ENCODE data around the gene CD1E. TPM values are rescaled to one million over a fixed set of nuclear protein-coding genes. Genes with fewer than 3 reads are reported as not detected.

The CD1E gene
- total RNA-seq, 1 experiment from 2014 or later: not detected

GRCh38 chr1:158323866-158324265 lies 29.8 kb upstream of the CD1E start:
- Histone ChIP-seq H3K9me2 (replicated peaks; ENCODE audit: low read length) (no peaks in the 10 kb centered on the region), H3K4me3 (ENCODE audit: low read length) (no peak overlapping the region), H3F3A (ENCODE audit: low read length, unreplicated experiment) (no peaks in the 10 kb centered on the region), H4K20me1 (ENCODE audit: low read length) (no peaks in the 10 kb centered on the region), H3K9ac (ENCODE audit: low read length) (no peak overlapping the region), H3K36me3 (ENCODE audit: low read depth, low read length) (no peaks in the 10 kb centered on the region), H3K9me3 (ENCODE audit: low read length) (no peaks in the 10 kb centered on the region), H3K4me1 (ENCODE audit: insufficient read depth, low read length) (no peaks in the 10 kb centered on the region), H3K79me2 (ENCODE audit: low read length) (no peaks in the 10 kb centered on the region), H3K4me2 (ENCODE audit: low read length) (no peak overlapping the region), H3K27ac (ENCODE audit: low read length) (no peak overlapping the region), H2AFZ (ENCODE audit: low read length) (no peak overlapping the region), H3K27me3 (ENCODE audit: low read length) (no peaks in the 10 kb centered on the region)
- no peak for TF ChIP-seq CTCF (conservative IDR thresholded peaks at IDR 0.05; ENCODE audit: low read depth, low read length)
- TF ChIP-seq EZH2 (IDR thresholded peaks at IDR 0.05; ENCODE audit: low read length, unreplicated experiment): no peak
- TF ChIP-seq EZH2phosphoT487 (IDR thresholded peaks at IDR 0.05; ENCODE audit: borderline replicate concordance, low read length): no peak
- CTCF ChIA-PET: no interaction called here
- DNase-seq (no peak), ATAC-seq (no peak)
- POLR2A ChIA-PET (ENCODE audit: unreplicated experiment): no interaction called here
- intact Hi-C loops (cut with micrococcal nuclease): no loop called here
- BruUV-seq (replicated peaks): no TSS peak

- no peak overlapping the region for H3K27ac ChIP-seq (ENCODE audit: low read length)
- H3K27me3 ChIP-seq (ENCODE audit: low read length): no peaks in the 10 kb centered on the region
- ATAC-seq: no peak
- no peaks in the 10 kb centered on the region for H3F3A ChIP-seq (ENCODE audit: low read length, unreplicated experiment)
- H4K20me1 ChIP-seq (ENCODE audit: low read length): no peaks in the 10 kb centered on the region
- ChIA-PET POLR2A (ENCODE audit: unreplicated experiment) (no interaction called here), CTCF (no interaction called here)
- H3K36me3 ChIP-seq (ENCODE audit: low read depth, low read length): no peaks in the 10 kb centered on the region
- no peak for TF ChIP-seq EZH2phosphoT487 (IDR thresholded peaks at IDR 0.05; ENCODE audit: borderline replicate concordance, low read length)
- TF ChIP-seq EZH2 (IDR thresholded peaks at IDR 0.05; ENCODE audit: low read length, unreplicated experiment): no peak
- TF ChIP-seq CTCF (conservative IDR thresholded peaks at IDR 0.05; ENCODE audit: low read depth, low read length): no peak
- H3K79me2 ChIP-seq (ENCODE audit: low read length): no peaks in the 10 kb centered on the region
- intact Hi-C loops (cut with micrococcal nuclease): no loop called here
- no TSS peak for BruUV-seq (replicated peaks)
- H3K9me3 ChIP-seq (ENCODE audit: low read length): no peaks in the 10 kb centered on the region
- no peaks in the 10 kb centered on the region for H3K9me2 ChIP-seq (replicated peaks; ENCODE audit: low read length)
- H3K9ac ChIP-seq (ENCODE audit: low read length): no peak overlapping the region
- no peak overlapping the region for H2AFZ ChIP-seq (ENCODE audit: low read length)
- no peak overlapping the region for H3K4me2 ChIP-seq (ENCODE audit: low read length)
- no peaks in the 10 kb centered on the region for H3K4me1 ChIP-seq (ENCODE audit: insufficient read depth, low read length)
- DNase-seq: no peak
- no peak overlapping the region for H3K4me3 ChIP-seq (ENCODE audit: low read length)
Measured at GRCh38 chr1:158324395-158324794, 29.3 kb upstream of the CD1E start.

GRCh38 chr1:158327481-158327880 lies 26.2 kb upstream of the CD1E start:
- Histone ChIP-seq H3K4me3 (ENCODE audit: low read length) (no peak overlapping the region), H3K9ac (ENCODE audit: low read length) (no peak overlapping the region), H3K79me2 (ENCODE audit: low read length) (no peaks in the 10 kb centered on the region), H4K20me1 (ENCODE audit: low read length) (no peaks in the 10 kb centered on the region), H3K27me3 (ENCODE audit: low read length) (peaks cover 20% of the 10 kb centered on the region), H2AFZ (ENCODE audit: low read length) (no peak overlapping the region), H3K9me2 (replicated peaks; ENCODE audit: low read length) (no peaks in the 10 kb centered on the region), H3K36me3 (ENCODE audit: low read depth, low read length) (no peaks in the 10 kb centered on the region), H3K4me2 (ENCODE audit: low read length) (no peak overlapping the region), H3K4me1 (ENCODE audit: insufficient read depth, low read length) (no peaks in the 10 kb centered on the region), H3K9me3 (ENCODE audit: low read length) (no peaks in the 10 kb centered on the region), H3K27ac (ENCODE audit: low read length) (no peak overlapping the region), H3F3A (ENCODE audit: low read length, unreplicated experiment) (no peaks in the 10 kb centered on the region)
- TF ChIP-seq CTCF (conservative IDR thresholded peaks at IDR 0.05; ENCODE audit: low read depth, low read length) (no peak), EZH2 (IDR thresholded peaks at IDR 0.05; ENCODE audit: low read length, unreplicated experiment) (no peak), EZH2phosphoT487 (IDR thresholded peaks at IDR 0.05; ENCODE audit: borderline replicate concordance, low read length) (no peak)
- ATAC-seq (no peak), DNase-seq (no peak)
- BruUV-seq (replicated peaks): no TSS peak
- ChIA-PET POLR2A (ENCODE audit: unreplicated experiment) (no interaction called here), CTCF (no interaction called here)
- intact Hi-C loops (cut with micrococcal nuclease): no loop called here

Measured in PC-3 (cell line).